Measurements from ENCODE around the gene COPS7B. TPM values are rescaled to one million over a fixed set of nuclear protein-coding genes. Genes with fewer than 3 reads are reported as not detected.

COPS7B gene
- total and polyA plus RNA-seq, 10 donors = 18.2 to 55.1 (median 32.9) TPM

DNA sequence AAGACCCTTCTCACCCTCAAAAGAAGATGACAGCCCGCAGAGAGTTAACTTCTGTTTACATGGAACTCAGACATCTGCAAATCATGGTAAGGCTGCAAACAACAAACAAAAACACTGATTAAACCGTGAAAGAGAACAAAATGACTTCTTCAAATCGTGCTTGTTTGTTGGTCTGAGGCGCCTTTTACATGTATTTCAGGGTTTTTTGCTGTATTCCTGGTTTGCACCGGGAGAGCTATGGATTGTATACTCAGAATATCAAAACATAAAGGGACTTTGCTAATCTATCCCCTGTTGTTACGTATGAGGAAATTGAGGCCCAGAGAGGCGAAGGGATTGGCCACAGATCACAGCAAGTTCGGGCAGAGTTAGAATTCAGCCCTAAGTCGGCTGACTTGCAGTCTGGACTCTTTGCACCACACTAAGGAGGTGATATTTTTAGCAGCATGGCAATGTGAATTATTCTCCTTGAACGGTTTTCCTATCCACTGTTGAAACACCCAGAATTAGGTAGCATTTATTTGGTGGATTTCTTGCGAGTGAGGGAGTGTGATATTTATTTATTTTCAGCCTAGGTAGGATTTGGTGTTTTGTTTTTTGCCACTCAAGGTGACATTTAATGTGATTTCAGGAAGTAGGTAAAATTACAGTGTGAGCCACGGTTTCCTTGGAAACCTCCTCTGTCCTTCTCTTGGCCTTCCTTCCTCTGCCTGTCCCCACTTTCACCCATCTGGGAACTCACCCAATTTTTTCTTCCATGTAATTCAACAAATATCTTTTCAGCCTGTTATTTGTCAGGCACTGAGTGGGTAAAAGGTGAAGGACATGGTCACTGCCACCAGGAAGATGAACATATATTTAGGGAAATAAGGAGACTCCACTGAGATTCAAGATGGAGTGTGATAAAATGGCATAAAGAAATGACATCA, 4.2 kb upstream of the COPS7B start:
- TF ChIP-seq POLR2A (IDR thresholded peaks at IDR 0.05) (no peak), POLR2AphosphoS5 (IDR thresholded peaks at IDR 0.05) (no peak)
- TF ChIP-seq, protein P1, sequence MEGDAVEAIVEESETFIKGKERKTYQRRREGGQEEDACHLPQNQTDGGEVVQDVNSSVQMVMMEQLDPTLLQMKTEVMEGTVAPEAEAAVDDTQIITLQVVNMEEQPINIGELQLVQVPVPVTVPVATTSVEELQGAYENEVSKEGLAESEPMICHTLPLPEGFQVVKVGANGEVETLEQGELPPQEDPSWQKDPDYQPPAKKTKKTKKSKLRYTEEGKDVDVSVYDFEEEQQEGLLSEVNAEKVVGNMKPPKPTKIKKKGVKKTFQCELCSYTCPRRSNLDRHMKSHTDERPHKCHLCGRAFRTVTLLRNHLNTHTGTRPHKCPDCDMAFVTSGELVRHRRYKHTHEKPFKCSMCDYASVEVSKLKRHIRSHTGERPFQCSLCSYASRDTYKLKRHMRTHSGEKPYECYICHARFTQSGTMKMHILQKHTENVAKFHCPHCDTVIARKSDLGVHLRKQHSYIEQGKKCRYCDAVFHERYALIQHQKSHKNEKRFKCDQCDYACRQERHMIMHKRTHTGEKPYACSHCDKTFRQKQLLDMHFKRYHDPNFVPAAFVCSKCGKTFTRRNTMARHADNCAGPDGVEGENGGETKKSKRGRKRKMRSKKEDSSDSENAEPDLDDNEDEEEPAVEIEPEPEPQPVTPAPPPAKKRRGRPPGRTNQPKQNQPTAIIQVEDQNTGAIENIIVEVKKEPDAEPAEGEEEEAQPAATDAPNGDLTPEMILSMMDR (IDR thresholded peaks at IDR 0.05 in 8 of 11, conservative IDR thresholded peaks at IDR 0.05 in 3 of 11) = no peak
- peaks cover 44 to 82% (median 65%) of the 10 kb centered on the region in 6 donors for H3K4me1 ChIP-seq

GRCh38 chr2:231785413-231785812, 832 bp upstream of the COPS7B start:
- Histone ChIP-seq H3K36me3 (peaks cover 0 to 23% (median 18%) of the 10 kb centered on the region in 6 donors), H3K27ac (peak overlapping the region in 6 of 8 donors; percentile 60 to 87 (median 80)), H3K9me3 (no peaks in the 10 kb centered on the region), H3K27me3 (replicated peaks in 1 of 7) (no peaks in the 10 kb centered on the region), H3K4me3 (peak overlapping the region in 2 of 8 donors; percentile 98 to 100), H3K4me1 (peaks cover 41 to 84% (median 72%) of the 10 kb centered on the region in 6 donors)
- TF ChIP-seq, protein P1 (IDR thresholded peaks at IDR 0.05 in 8 of 11, conservative IDR thresholded peaks at IDR 0.05 in 3 of 11) = no peak
- no peak for TF ChIP-seq POLR2A (IDR thresholded peaks at IDR 0.05)
- TF ChIP-seq POLR2AphosphoS5 (IDR thresholded peaks at IDR 0.05) = no peak
- 73 to 80% (median 77%) methylated on average over 2 of the region's 2 CpGs for WGBS, 5 donors
- DNase-seq = no peak
- intact Hi-C loops (cut with DNase I; ENCODE audit: low total_unique reads) = no loop called here

More for the DNA sequence above, 4.2 kb upstream of the COPS7B start:
- DNase-seq = no peak
- WGBS, 5 donors = 1 to 4% (median 2%) methylated on average over 12 of the region's 12 CpGs
- Histone ChIP-seq H3K27ac (peak overlapping the region; percentile 71 to 92 (median 88)), H3K4me3 (peak overlapping the region; percentile 64 to 98 (median 90)), H3K9me3 (no peaks in the 10 kb centered on the region), H3K36me3 (no peaks in the 10 kb centered on the region), H3K27me3 (replicated peaks in 1 of 7) (no peaks in the 10 kb centered on the region)
- intact Hi-C loops (cut with DNase I; ENCODE audit: low total_unique reads) = no loop called here

DNA sequence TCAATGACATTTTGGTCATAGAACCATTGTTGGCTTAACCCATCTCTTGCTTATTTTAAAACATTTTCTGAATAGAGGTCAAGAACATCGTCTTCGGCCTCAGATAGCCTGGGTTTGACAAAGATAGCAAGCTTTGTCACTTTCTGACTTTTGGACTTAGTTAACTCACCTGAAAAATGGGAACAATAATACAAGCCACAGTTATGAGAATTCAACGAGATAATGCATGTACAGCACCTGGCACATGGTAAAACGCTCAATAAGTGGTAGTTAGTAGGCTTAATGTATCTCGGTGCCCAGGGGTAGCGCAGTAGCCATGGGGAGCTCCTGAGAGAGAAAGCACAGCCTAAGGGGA, 446 bp upstream of the COPS7B start:
- H3K4me1 ChIP-seq = peaks cover 41 to 81% (median 69%) of the 10 kb centered on the region in 6 donors
- TF ChIP-seq, protein P1 (IDR thresholded peaks at IDR 0.05 in 8 of 11, conservative IDR thresholded peaks at IDR 0.05 in 3 of 11) = no peak
- TF ChIP-seq POLR2AphosphoS5 (IDR thresholded peaks at IDR 0.05) (no peak), POLR2A (IDR thresholded peaks at IDR 0.05) (no peak)
- intact Hi-C loops (cut with DNase I; ENCODE audit: low total_unique reads) = no loop called here
- peak overlapping the region; percentile 91 to 100 (median 99) for H3K4me3 ChIP-seq
- no peaks in the 10 kb centered on the region for H3K9me3 ChIP-seq
- H3K36me3 ChIP-seq = peaks cover 0 to 25% (median 18%) of the 10 kb centered on the region in 6 donors
- H3K27ac ChIP-seq = peak overlapping the region; percentile 60 to 87 (median 80)
- WGBS, 5 donors = 36 to 59% (median 54%) methylated on average over 6 of the region's 6 CpGs
- no peak for DNase-seq
- no peaks in the 10 kb centered on the region for H3K27me3 ChIP-seq (replicated peaks in 1 of 7)

GRCh38 chr2:231786917-231787292, 660 bp downstream of the COPS7B start:
- intact Hi-C loops (cut with DNase I; ENCODE audit: low total_unique reads) = no loop called here

More at GRCh38 chr2:231786917-231787292, 660 bp downstream of the COPS7B start:
- WGBS, 5 donors = 14 to 24% (median 18%) methylated on average over 11 of the region's 11 CpGs
- Histone ChIP-seq H3K9me3 (no peaks in the 10 kb centered on the region), H3K27ac (peak overlapping the region in 4 of 8 donors; percentile 80 to 87 (median 82)), H3K4me3 (peak overlapping the region; percentile 91 to 100 (median 99)), H3K36me3 (peaks cover 0 to 36% (median 28%) of the 10 kb centered on the region in 6 donors), H3K27me3 (replicated peaks in 1 of 7) (no peaks in the 10 kb centered on the region), H3K4me1 (peaks cover 39 to 88% (median 68%) of the 10 kb centered on the region in 6 donors)
- DNase-seq = no peak
- TF ChIP-seq POLR2A (IDR thresholded peaks at IDR 0.05) (no peak), POLR2AphosphoS5 (IDR thresholded peaks at IDR 0.05) (no peak)
- TF ChIP-seq, protein P1 (IDR thresholded peaks at IDR 0.05 in 8 of 11, conservative IDR thresholded peaks at IDR 0.05 in 3 of 11) = no peak

Measured in spleen (tissue), 11 donors.